Measurements from ENCODE around the gene FGF16.
"Not testable (repeated sequence)": the region's sequence is repeated elsewhere in the genome, so short reads cannot be mapped to it uniquely, and the experiment has no call there.

FGF16 gene

GRCh38 chrX:77447653-77448569 is 722 bp downstream of the FGF16 start:
- DNase-seq (ENCODE audit: low read depth in 3 of 3) = no peak

GRCh38 chrX:77450415-77450814 is 3.2 kb downstream of the FGF16 start:
- DNase-seq (ENCODE audit: low read depth in 3 of 3) = no peak

- DNase-seq (ENCODE audit: low read depth in 3 of 3) = no peak
Observed at GRCh38 chrX:77450996-77451395, 3.8 kb downstream of the FGF16 start.

GRCh38 chrX:77453190-77453589 is 6.0 kb downstream of the FGF16 start:
- no peak for DNase-seq (ENCODE audit: low read depth in 3 of 3)

GRCh38 chrX:77455437-77455836 is 8.2 kb downstream of the FGF16 start:
- no peak for DNase-seq (ENCODE audit: low read depth in 3 of 3)

- no peak for DNase-seq (ENCODE audit: low read depth in 3 of 3)
Observed at GRCh38 chrX:77484045-77484444, 36.9 kb downstream of the FGF16 start.

GRCh38 chrX:77493677-77494553 is 46.7 kb downstream of the FGF16 start:
- DNase-seq (ENCODE audit: low read depth in 3 of 3) = no peak

GRCh38 chrX:77500164-77500563 is 53.0 kb downstream of the FGF16 start:
- DNase-seq (ENCODE audit: low read depth in 3 of 3) = not testable (repeated sequence)

- no peak for DNase-seq (ENCODE audit: low read depth in 3 of 3)
Observed at GRCh38 chrX:77502951-77503525, 55.8 kb downstream of the FGF16 start.

GRCh38 chrX:77505227-77505626 is 58.0 kb downstream of the FGF16 start:
- no peak for DNase-seq (ENCODE audit: low read depth in 3 of 3)

Data from stimulated activated CD4-positive, alpha-beta T cell treated with anti-CD3 and anti-CD28 coated beads, TNF-alpha, amount 100 ng/mL, for 4 hours (primary cell).